Measurements from ENCODE around the gene IMMP2L. TPM values are rescaled to one million over a fixed set of nuclear protein-coding genes. Genes with fewer than 3 reads are reported as not detected.

The IMMP2L gene
- total RNA-seq, 1 experiment from 2014 or later, result 13.6 TPM

- Mint-ChIP-seq H3K27ac (no peak overlapping the region), H3K9me3 (no peaks in the 10 kb centered on the region), H3K4me3 (no peak overlapping the region), H3K36me3 (no peaks in the 10 kb centered on the region), H3K4me1 (no peaks in the 10 kb centered on the region), H3K27me3 (ENCODE audit: low read depth) (no peaks in the 10 kb centered on the region)
- DNase-seq (ENCODE audit: low spot score) (no peak), ATAC-seq (no peak)
- no peak for TF ChIP-seq TEAD4 (CRISPR knock-in tag; IDR thresholded peaks at IDR 0.05)
- ChIA-PET CTCF (no interaction called here), POLR2A (no interaction called here)
These were observed 681.3 kb downstream of the IMMP2L start for GRCh38 chr7:110880971-110881370.

GRCh38 chr7:110877016-110877415 is 685.3 kb downstream of the IMMP2L start:
- DNase-seq (ENCODE audit: low spot score) (no peak), ATAC-seq (no peak)
- no peak overlapping the region; the same call in 1 of the 2 replicates for H3K27ac Mint-ChIP-seq
- H3K9me3 Mint-ChIP-seq, result no peaks in the 10 kb centered on the region
- TF ChIP-seq PRRX2 (CRISPR knock-in tag; IDR thresholded peaks at IDR 0.05) (no peak), EMX1 (CRISPR knock-in tag; IDR thresholded peaks at IDR 0.05) (no peak), ZNF317 (CRISPR knock-in tag; IDR thresholded peaks at IDR 0.05; ENCODE audit: borderline replicate concordance, low read depth) (no peak), AR (CRISPR knock-in tag; IDR thresholded peaks at IDR 0.05) (no peak), ZNF263 (CRISPR knock-in tag; IDR thresholded peaks at IDR 0.05; ENCODE audit: low read depth) (no peak), TEAD4 (CRISPR knock-in tag; IDR thresholded peaks at IDR 0.05) (no peak), ETV6 (CRISPR knock-in tag; IDR thresholded peaks at IDR 0.05) (no peak), GTF2I (CRISPR knock-in tag; conservative IDR thresholded peaks at IDR 0.05) (no peak), NR1H2 (CRISPR knock-in tag; IDR thresholded peaks at IDR 0.05) (no peak), ARID4B (CRISPR knock-in tag; IDR thresholded peaks at IDR 0.05; ENCODE audit: borderline replicate concordance) (no peak), NFYB (CRISPR knock-in tag; conservative IDR thresholded peaks at IDR 0.05; ENCODE audit: low read depth) (no peak), SMAD4 (CRISPR knock-in tag; IDR thresholded peaks at IDR 0.05) (no peak)
- H3K4me1 Mint-ChIP-seq, result no peaks in the 10 kb centered on the region
- no peak overlapping the region for H3K4me3 Mint-ChIP-seq
- no peaks in the 10 kb centered on the region for H3K36me3 Mint-ChIP-seq
- ChIA-PET CTCF (no interaction called here), POLR2A (no interaction called here)
- no peaks in the 10 kb centered on the region for H3K27me3 Mint-ChIP-seq (ENCODE audit: low read depth)

GRCh38 chr7:110875346-110875745 is 686.9 kb downstream of the IMMP2L start:
- ATAC-seq, result no peak
- no peak overlapping the region for H3K4me3 Mint-ChIP-seq
- H3K27ac Mint-ChIP-seq, result no peak overlapping the region
- H3K9me3 Mint-ChIP-seq, result no peaks in the 10 kb centered on the region
- H3K27me3 Mint-ChIP-seq (ENCODE audit: low read depth), result no peaks in the 10 kb centered on the region
- POLR2A ChIA-PET, result no interaction called here
- H3K36me3 Mint-ChIP-seq, result no peaks in the 10 kb centered on the region
- no peak for DNase-seq (ENCODE audit: low spot score)
- H3K4me1 Mint-ChIP-seq, result no peaks in the 10 kb centered on the region
- CTCF ChIA-PET, result no interaction called here
- TF ChIP-seq USF2 (CRISPR knock-in tag; IDR thresholded peaks at IDR 0.05) (no peak), JUN (CRISPR knock-in tag; IDR thresholded peaks at IDR 0.05) (no peak), USF1 (CRISPR knock-in tag; IDR thresholded peaks at IDR 0.05) (no peak), AFF4 (CRISPR knock-in tag; IDR thresholded peaks at IDR 0.05; ENCODE audit: borderline replicate concordance) (no peak), E2F4 (CRISPR knock-in tag; IDR thresholded peaks at IDR 0.05; ENCODE audit: borderline replicate concordance, low read depth) (no peak), NFATC4 (CRISPR knock-in tag; IDR thresholded peaks at IDR 0.05) (no peak)

Measured in WTC11 (cell line).